ENCODE data around the gene PKP4.

Gene PKP4

GRCh38 chr2:158569284-158569683, 112.5 kb downstream of the PKP4 start:
- no peaks in the 10 kb centered on the region for H3K9me3 ChIP-seq (ENCODE audit: low read depth, low read length)
- no peak overlapping the region for H3K4me3 ChIP-seq
- no peaks in the 10 kb centered on the region for H3K36me3 ChIP-seq (ENCODE audit: insufficient read depth, low read length)
- no peak overlapping the region for H3K9ac ChIP-seq (ENCODE audit: insufficient read length)
- TF ChIP-seq EZH2 (IDR thresholded peaks at IDR 0.05) = no peak
- no peak for TF ChIP-seq POLR2AphosphoS5 (IDR thresholded peaks at IDR 0.05; ENCODE audit: borderline replicate concordance, low read depth, low read length)
- no peak for TF ChIP-seq FOXP2 (optimal IDR thresholded peaks at IDR 0.05; ENCODE audit: control extremely low read depth, extremely low read length, insufficient read depth)
- no peak overlapping the region for H3K27ac ChIP-seq
- DNase-seq (ENCODE audit: low read depth, low spot score) = no peak

GRCh38 chr2:158570869-158571268, 114.1 kb downstream of the PKP4 start:
- TF ChIP-seq FOXP2 (optimal IDR thresholded peaks at IDR 0.05; ENCODE audit: control extremely low read depth, extremely low read length, insufficient read depth) = no peak
- no peak for TF ChIP-seq POLR2AphosphoS5 (IDR thresholded peaks at IDR 0.05; ENCODE audit: borderline replicate concordance, low read depth, low read length)
- TF ChIP-seq EZH2 (IDR thresholded peaks at IDR 0.05) = no peak
- no peak overlapping the region for H3K27ac ChIP-seq
- no peak for DNase-seq (ENCODE audit: low read depth, low spot score)
- no peaks in the 10 kb centered on the region for H3K36me3 ChIP-seq (ENCODE audit: insufficient read depth, low read length)
- no peak overlapping the region for H3K4me3 ChIP-seq
- H3K9me3 ChIP-seq (ENCODE audit: low read depth, low read length) = no peaks in the 10 kb centered on the region
- H3K9ac ChIP-seq (ENCODE audit: insufficient read length) = no peak overlapping the region

- TF ChIP-seq POLR2AphosphoS5 (IDR thresholded peaks at IDR 0.05; ENCODE audit: borderline replicate concordance, low read depth, low read length) = no peak
- no peak for TF ChIP-seq EZH2 (IDR thresholded peaks at IDR 0.05)
- no peak for TF ChIP-seq FOXP2 (optimal IDR thresholded peaks at IDR 0.05; ENCODE audit: control extremely low read depth, extremely low read length, insufficient read depth)
- no peak for DNase-seq (ENCODE audit: low read depth, low spot score)
- H3K9ac ChIP-seq (ENCODE audit: insufficient read length) = no peak overlapping the region
- H3K27ac ChIP-seq = no peak overlapping the region
- no peaks in the 10 kb centered on the region for H3K9me3 ChIP-seq (ENCODE audit: low read depth, low read length)
- no peak overlapping the region for H3K4me3 ChIP-seq
- H3K36me3 ChIP-seq (ENCODE audit: insufficient read depth, low read length) = no peaks in the 10 kb centered on the region
Measured at GRCh38 chr2:158573739-158574138, 117.0 kb downstream of the PKP4 start.

- no peak overlapping the region for H3K4me3 ChIP-seq
- H3K36me3 ChIP-seq (ENCODE audit: insufficient read depth, low read length) = 0 out of 2 replicates have a peak, but pooled peaks cover 6% of the 10 kb centered on the region
- TF ChIP-seq POLR2AphosphoS5 (IDR thresholded peaks at IDR 0.05; ENCODE audit: borderline replicate concordance, low read depth, low read length) (no peak), EZH2 (IDR thresholded peaks at IDR 0.05) (no peak), FOXP2 (optimal IDR thresholded peaks at IDR 0.05; ENCODE audit: control extremely low read depth, extremely low read length, insufficient read depth) (no peak)
- no peak overlapping the region for H3K9ac ChIP-seq (ENCODE audit: insufficient read length)
- H3K9me3 ChIP-seq (ENCODE audit: low read depth, low read length) = no peaks in the 10 kb centered on the region
- no peak overlapping the region for H3K27ac ChIP-seq
- no peak for DNase-seq (ENCODE audit: low read depth, low spot score)
Measured at GRCh38 chr2:158575051-158575635, 118.4 kb downstream of the PKP4 start.

- Histone ChIP-seq H3K9ac (ENCODE audit: insufficient read length) (no peak overlapping the region), H3K36me3 (ENCODE audit: insufficient read depth, low read length) (0 out of 2 replicates have a peak, but pooled peaks cover 7% of the 10 kb centered on the region), H3K9me3 (ENCODE audit: low read depth, low read length) (no peaks in the 10 kb centered on the region), H3K27ac (no peak overlapping the region), H3K4me3 (no peak overlapping the region)
- TF ChIP-seq POLR2AphosphoS5 (IDR thresholded peaks at IDR 0.05; ENCODE audit: borderline replicate concordance, low read depth, low read length) (no peak), EZH2 (IDR thresholded peaks at IDR 0.05) (no peak), FOXP2 (optimal IDR thresholded peaks at IDR 0.05; ENCODE audit: control extremely low read depth, extremely low read length, insufficient read depth) (no peak)
- DNase-seq (ENCODE audit: low read depth, low spot score) = no peak
Measured at GRCh38 chr2:158577141-158577540, 120.4 kb downstream of the PKP4 start.

- H3K9me3 ChIP-seq (ENCODE audit: low read depth, low read length) = no peaks in the 10 kb centered on the region
- H3K27ac ChIP-seq = no peak overlapping the region
- H3K9ac ChIP-seq (ENCODE audit: insufficient read length) = no peak overlapping the region
- no peak for TF ChIP-seq FOXP2 (optimal IDR thresholded peaks at IDR 0.05; ENCODE audit: control extremely low read depth, extremely low read length, insufficient read depth)
- no peak for TF ChIP-seq EZH2 (IDR thresholded peaks at IDR 0.05)
- TF ChIP-seq POLR2AphosphoS5 (IDR thresholded peaks at IDR 0.05; ENCODE audit: borderline replicate concordance, low read depth, low read length) = no peak
- H3K4me3 ChIP-seq = no peak overlapping the region
- no peak for DNase-seq (ENCODE audit: low read depth, low spot score)
- peaks cover 11% of the 10 kb centered on the region; the same call in 1 of the 2 replicates for H3K36me3 ChIP-seq (ENCODE audit: insufficient read depth, low read length)
Measured at GRCh38 chr2:158578703-158579330, 122.1 kb downstream of the PKP4 start.

GRCh38 chr2:158579928-158580327, 123.2 kb downstream of the PKP4 start:
- H3K9me3 ChIP-seq (ENCODE audit: low read depth, low read length) = no peaks in the 10 kb centered on the region
- no peak overlapping the region for H3K4me3 ChIP-seq
- no peak overlapping the region for H3K27ac ChIP-seq
- H3K9ac ChIP-seq (ENCODE audit: insufficient read length) = no peak overlapping the region
- peaks cover 15% of the 10 kb centered on the region; the same call in 1 of the 2 replicates for H3K36me3 ChIP-seq (ENCODE audit: insufficient read depth, low read length)
- DNase-seq (ENCODE audit: low read depth, low spot score) = no peak
- no peak for TF ChIP-seq FOXP2 (optimal IDR thresholded peaks at IDR 0.05; ENCODE audit: control extremely low read depth, extremely low read length, insufficient read depth)
- no peak for TF ChIP-seq POLR2AphosphoS5 (IDR thresholded peaks at IDR 0.05; ENCODE audit: borderline replicate concordance, low read depth, low read length)
- no peak for TF ChIP-seq EZH2 (IDR thresholded peaks at IDR 0.05)

GRCh38 chr2:158580760-158581159, 124.0 kb downstream of the PKP4 start:
- no peak for TF ChIP-seq FOXP2 (optimal IDR thresholded peaks at IDR 0.05; ENCODE audit: control extremely low read depth, extremely low read length, insufficient read depth)
- no peak for TF ChIP-seq EZH2 (IDR thresholded peaks at IDR 0.05)
- no peak for TF ChIP-seq POLR2AphosphoS5 (IDR thresholded peaks at IDR 0.05; ENCODE audit: borderline replicate concordance, low read depth, low read length)
- peaks cover 15% of the 10 kb centered on the region; the same call in 1 of the 2 replicates for H3K36me3 ChIP-seq (ENCODE audit: insufficient read depth, low read length)
- H3K9ac ChIP-seq (ENCODE audit: insufficient read length) = no peak overlapping the region
- H3K27ac ChIP-seq = no peak overlapping the region
- H3K9me3 ChIP-seq (ENCODE audit: low read depth, low read length) = no peaks in the 10 kb centered on the region
- DNase-seq (ENCODE audit: low read depth, low spot score) = no peak
- H3K4me3 ChIP-seq = no peak overlapping the region
